Transverse colon (tissue), 4 donors: ENCODE results near the gene GATA3. TPM values are rescaled to one million over a fixed set of nuclear protein-coding genes. Genes with fewer than 3 reads are reported as not detected.

ENCODE experiments used
- DNase-seq: peaks from one replicate; pipeline ENCODE4 v3.0.0-alpha.2; 2019
- H3K27ac ChIP-seq, 4 donors: fragments of 200-600 bp; sonication (generic); 2 replicates each; pipeline ENCODE4 v1.5.1; 2016 to 2018; ENCODE audit warnings: inconsistent platforms in 4 of 4
- H3K27me3 ChIP-seq: fragments of 200-600 bp; sonication (generic); 2 replicates; pipeline ENCODE4 v1.5.1; 2017; ENCODE audit warnings: inconsistent platforms
- H3K36me3 ChIP-seq, 4 donors: fragments of 200-600 bp; sonication (generic); 2 replicates each; pipeline ENCODE4 v1.5.1; 2017 to 2019; ENCODE audit warnings: inconsistent platforms in 4 of 4
- H3K4me1 ChIP-seq, 4 donors: fragments of 200-600 bp; sonication (generic); 2 replicates each; pipeline ENCODE4 v1.5.1; 2017 to 2020; ENCODE audit warnings: inconsistent platforms in 4 of 4
- H3K4me3 ChIP-seq, 4 donors: fragments of 200-600 bp; sonication (generic); 1 replicate in 1 of 4; 2 replicates in 3 of 4; pipeline versions ENCODE4 v1.5.1 to v1.6.1; 2017 to 2019; ENCODE audit warnings: inconsistent platforms in 4 of 4
- H3K9me3 ChIP-seq, 2 donors: fragments of 200-600 bp; sonication (generic); 2 replicates each; pipeline ENCODE4 v1.5.1; 2017 to 2019; ENCODE audit warnings: inconsistent platforms in 2 of 2
- CTCF ChIP-seq, 5 experiments: fragments of 200-600 bp in 3 of 5; fragments of 450-650 bp in 2 of 5; sonication (generic) in 3 of 5; IDR thresholded peaks; 1 replicate in 2 of 5; 2 replicates in 3 of 5; pipeline ENCODE4 v1.5.1; 2016 to 2017; ENCODE audit warnings: antibody characterized with exemption in 5 of 5, inconsistent platforms in 3 of 5, mild to moderate bottlenecking in 2 of 5, moderate library complexity in 1 of 5
- EP300 ChIP-seq: sonication (generic); formaldehyde crosslinking; IDR thresholded peaks from one replicate; pipeline ENCODE4 v1.6.1; 2017; ENCODE audit warnings: antibody characterized with exemption, low read depth
- POLR2A ChIP-seq: fragments of 450-650 bp; IDR thresholded peaks from one replicate; pipeline ENCODE4 v1.6.1; 2016; ENCODE audit warnings: antibody characterized with exemption, mild to moderate bottlenecking, moderate library complexity
- POLR2AphosphoS5 ChIP-seq, 3 donors: sonication (generic); formaldehyde crosslinking; IDR thresholded peaks; one replicate each; pipeline ENCODE4 v1.6.1; 2016; ENCODE audit warnings: antibody characterized with exemption in 3 of 3
- WGBS, 2 donors: methylation state at CpG; one replicate each; pipeline ENCODE4 v1.1.5; 2018; ENCODE audit warnings: low coverage in 1 of 2; 5-methylcytosine and 5-hydroxymethylcytosine counted together
- in situ Hi-C, 4 donors: fragments of 200-750 bp; cut with MboI; loops; one replicate each; pipeline versions ENCODE4 v1.15.0 to v1.15.1; 2017; ENCODE audit warnings: low sequenced_read_pairs in 3 of 4, low pct_ligation_motif_present in 1 of 4, low pct_unique_long_range_greater_than_20kb in 1 of 4
- intact Hi-C: fragments of 100-400 bp; cut with DNase I; formaldehyde crosslinking; loops from one replicate; pipeline ENCODE4 v1.15.1; 2023; ENCODE audit warnings: low total_unique reads
- total RNA-seq, 4 donors: library from RNA; depleted of rRNA; stranded (reverse); fragments of >200 nt; gene quantifications; one replicate each; pipeline ENCODE4 v1.1.0, GENCODE V29; 2016

The GATA3 gene
- total RNA-seq, 4 donors from 2014 or later: 0.48 TPM; not detected in 3

GRCh38 chr10:8121201-8121890, 66.9 kb downstream of the GATA3 start:
- Histone ChIP-seq H3K4me1 (no peaks in the 10 kb centered on the region), H3K9me3 (no peaks in the 10 kb centered on the region), H3K27ac (no peak overlapping the region), H3K27me3 (no peaks in the 10 kb centered on the region), H3K4me3 (no peak overlapping the region), H3K36me3 (no peaks in the 10 kb centered on the region)
- 46 to 47% methylated on average over 9 to 12 of the region's 12 CpGs for WGBS, 2 donors
- TF ChIP-seq POLR2AphosphoS5 (IDR thresholded peaks at IDR 0.05) (no peak), CTCF (IDR thresholded peaks at IDR 0.05) (no peak), EP300 (no peak), POLR2A (no peak)
- in situ Hi-C loops (no loop called here), intact Hi-C loops (no loop called here)
- DNase-seq: no peak

- H3K27ac ChIP-seq: no peak overlapping the region
These were observed 68.3 kb downstream of the GATA3 start for GRCh38 chr10:8122611-8123369.

GRCh38 chr10:8124436-8124835, 69.9 kb downstream of the GATA3 start:
- in situ Hi-C loops: no loop called here
- H3K27me3 ChIP-seq: no peaks in the 10 kb centered on the region
- H3K36me3 ChIP-seq: no peaks in the 10 kb centered on the region
- no peak overlapping the region for H3K4me3 ChIP-seq
- no peak for DNase-seq
- intact Hi-C loops: no loop called here
- no peaks in the 10 kb centered on the region for H3K4me1 ChIP-seq
- H3K27ac ChIP-seq: no peak overlapping the region
- no peaks in the 10 kb centered on the region for H3K9me3 ChIP-seq
- WGBS, 2 donors: 94 to 96% methylated on average over 2 of the region's 2 CpGs
- no peak for TF ChIP-seq CTCF (IDR thresholded peaks at IDR 0.05)
- no peak for TF ChIP-seq POLR2AphosphoS5 (IDR thresholded peaks at IDR 0.05)
- no peak for TF ChIP-seq EP300

More at GRCh38 chr10:8122611-8123369, 68.3 kb downstream of the GATA3 start:
- Histone ChIP-seq H3K4me1 (no peaks in the 10 kb centered on the region), H3K36me3 (no peaks in the 10 kb centered on the region), H3K4me3 (no peak overlapping the region), H3K9me3 (no peaks in the 10 kb centered on the region), H3K27me3 (no peaks in the 10 kb centered on the region)
- in situ Hi-C loops: no loop called here
- no peak for DNase-seq
- intact Hi-C loops: no loop called here
- 84 to 89% methylated on average over 7 of the region's 7 CpGs for WGBS, 2 donors
- TF ChIP-seq CTCF (IDR thresholded peaks at IDR 0.05) (no peak), POLR2AphosphoS5 (IDR thresholded peaks at IDR 0.05) (no peak), POLR2A (no peak), EP300 (no peak)

Other genes with a start within 250 kb of the GATA3 start
- gene TAF3, start 236.2 kb upstream of the GATA3 start, total RNA-seq: 10 to 100 TPM in 2 of 4 donors, 1 to 10 TPM in 2; 4.8 to 35.6 (median 9.6) TPM